K562 (cell line): ENCODE results near the gene FAM50A. TPM values are rescaled to one million over a fixed set of nuclear protein-coding genes. Genes with fewer than 3 reads are reported as not detected.

Source experiments
- CAMTA2 ChIP-seq: fragments of 250-450 bp; sonication (Bioruptor Pico); conservative IDR thresholded peaks from 2 replicates; pipeline ENCODE4 v1.5.1; 2022
- CBX3 ChIP-seq, 2 experiments: IDR thresholded peaks; 1 replicate in 1 of 2; 2 replicates in 1 of 2; pipeline ENCODE4 v1.6.1; 2012; ENCODE audit warnings: inconsistent platforms in 2 of 2, low read length in 2 of 2, borderline replicate concordance in 1 of 2, control low read depth in 1 of 2
- DPF2 ChIP-seq: fragments of 450-650 bp; IDR thresholded peaks from 2 replicates; pipeline ENCODE4 v1.6.1; 2016
- ESRRA ChIP-seq: fragments of 450-650 bp; IDR thresholded peaks from 2 replicates; pipeline ENCODE4 v1.6.1; 2014; ENCODE audit warnings: low read depth, mild to moderate bottlenecking, moderate library complexity, borderline replicate concordance
- GATAD2A ChIP-seq: fragments of 450-650 bp; IDR thresholded peaks from 2 replicates; pipeline ENCODE4 v1.6.1; 2017
- HDAC3 ChIP-seq: fragments of 450-650 bp; IDR thresholded peaks from 2 replicates; pipeline ENCODE4 v1.6.1; 2018; ENCODE audit warnings: borderline replicate concordance, mild to moderate bottlenecking, moderate library complexity; ENCODE audit not compliant: partially characterized antibody
- MAZ ChIP-seq, 2 experiments: fragments of 450-650 bp in 1 of 2; sonication (generic) in 1 of 2; formaldehyde crosslinking; IDR thresholded peaks in 1 of 2; conservative IDR thresholded peaks in 1 of 2; 2 replicates each; pipeline versions ENCODE4 v1.4.0 to v1.5.0; 2020; ENCODE audit warnings: mild to moderate bottlenecking in 1 of 2, missing genetic modification reagents in 1 of 2
- MBD2 ChIP-seq: sonication (generic); IDR thresholded peaks from 2 replicates; pipeline ENCODE4 v1.6.1; 2016; ENCODE audit warnings: low read depth, borderline replicate concordance
- NR2C2 ChIP-seq, 2 experiments: fragments of 200-800 bp in 1 of 2; sonication (Bioruptor generic) in 1 of 2; sonication (generic) in 1 of 2; formaldehyde crosslinking in 1 of 2; IDR thresholded peaks; 2 replicates each; pipeline versions ENCODE4 v1.6.1 to v1.8.0; 2016 to 2022; ENCODE audit warnings: mild to moderate bottlenecking in 1 of 2, missing compliant biosample characterization in 1 of 2, missing genetic modification characterization in 1 of 2, missing genetic modification reagents in 1 of 2
- PPARD ChIP-seq: fragments of 250-450 bp; sonication (Bioruptor Pico); IDR thresholded peaks from 2 replicates; pipeline ENCODE4 v1.8.0; 2022; ENCODE audit warnings: inconsistent platforms, mild to moderate bottlenecking, moderate library complexity
- SLC30A9 ChIP-seq: fragments of 250-450 bp; sonication (Bioruptor Pico); IDR thresholded peaks from 2 replicates; pipeline ENCODE4 v1.8.0; 2022; ENCODE audit warnings: mild to moderate bottlenecking, moderate library complexity
- SOX6 ChIP-seq: fragments of 450-650 bp; IDR thresholded peaks from 2 replicates; pipeline ENCODE4 v1.6.1; 2014; ENCODE audit warnings: mild to moderate bottlenecking
- SRSF3 ChIP-seq: fragments of 200-400 bp; formaldehyde crosslinking; IDR thresholded peaks from 2 replicates; pipeline ENCODE4 v1.6.1; 2016; ENCODE audit warnings: mild to moderate bottlenecking, low read length, moderate library complexity; ENCODE audit not compliant: insufficient read depth
- TFE3 ChIP-seq: fragments of 450-650 bp; formaldehyde crosslinking; IDR thresholded peaks from 2 replicates; pipeline ENCODE4 v1.4.0; 2020; ENCODE audit warnings: mild to moderate bottlenecking, mixed read lengths
- THAP12 ChIP-seq: fragments of 250-450 bp; sonication (Bioruptor Pico); IDR thresholded peaks from 2 replicates; pipeline ENCODE4 v1.9.0; 2021; ENCODE audit warnings: mild to moderate bottlenecking, inconsistent platforms
- XRCC5 ChIP-seq: fragments of 200-400 bp; formaldehyde crosslinking; IDR thresholded peaks from 2 replicates; pipeline ENCODE4 v1.6.1; 2017; ENCODE audit warnings: low read depth, mild to moderate bottlenecking, low read length
- ZBTB8A ChIP-seq: fragments of 450-650 bp; IDR thresholded peaks from 2 replicates; pipeline ENCODE4 v1.6.1; 2018; ENCODE audit warnings: mild to moderate bottlenecking, moderate library complexity; ENCODE audit not compliant: partially characterized antibody
- ZC3H11A ChIP-seq: IDR thresholded peaks from 2 replicates; pipeline ENCODE4 v1.6.1; 2012; ENCODE audit warnings: low read depth, low read length, improper control_type of control experiment
- ZNF282 ChIP-seq: sonication (generic); formaldehyde crosslinking; IDR thresholded peaks from 2 replicates; pipeline ENCODE4 v1.8.1; 2023; ENCODE audit warnings: missing genetic modification reagents
- ZNF561 ChIP-seq: fragments of 450-650 bp; formaldehyde crosslinking; conservative IDR thresholded peaks from 2 replicates; pipeline ENCODE4 v1.4.0; 2020; ENCODE audit warnings: mild to moderate bottlenecking, moderate library complexity
- ZNF589 ChIP-seq: fragments of 200-800 bp; sonication (Bioruptor generic); IDR thresholded peaks from 2 replicates; pipeline ENCODE4 v1.6.1; 2016; ENCODE audit warnings: low read depth, missing genetic modification characterization, missing compliant biosample characterization
- polyA plus RNA-seq, 8 experiments: library from polyadenylated mRNA; depleted of rRNA in 4 of 8; stranded (reverse) in 5 of 8; unstranded in 3 of 8; fragments of >200 nt; fragmentation: Nextera tagmentation in 2 of 8; fragmentation: Illumina TruSeq in 1 of 8; extraction: Ambion mirVana in 2 of 8; extraction: Trizol in 1 of 8; gene quantifications; 2 replicates each; pipeline versions ENCODE4 v1.2.1 to v1.2.3, GENCODE V29; 2011 to 2014; ENCODE audit warnings: inconsistent platforms in 1 of 8, missing spikeins in 1 of 8
- total RNA-seq, 7 experiments: library from RNA; depleted of rRNA in 6 of 7; stranded (reverse); fragments of >200 nt in 6 of 7; fragmentation: Illumina TruSeq in 2 of 7; extraction: Trizol in 2 of 7; gene quantifications; 2 replicates each; pipeline versions ENCODE4 v1.2.1 to v1.2.3, GENCODE V29; 2011 to 2021; ENCODE audit warnings: low replicate concordance in 1 of 7

FAM50A gene
- total and polyA plus RNA-seq, 9 of the 15 experiments (the other 6 are each of a cell fraction or from before 2014, with no cell fraction given), result 4.4 to 114 (median 67.3) TPM

- no peak for TF ChIP-seq CBX3 (IDR thresholded peaks at IDR 0.05; ENCODE audit: borderline replicate concordance in 1 of 2, low read length in 2 of 2)
- TF ChIP-seq XRCC5, result peak; percentile 56; the same call in 1 of the 2 replicates
- no peak for TF ChIP-seq PPARD (CRISPR knock-in tag)
- no peak for TF ChIP-seq GATAD2A
- no peak for TF ChIP-seq SLC30A9 (CRISPR knock-in tag)
- peak; percentile 32; the same call in 1 of the 2 replicates for TF ChIP-seq TFE3 (CRISPR knock-in tag)
- TF ChIP-seq ZNF282, result no peak
- 0 out of 2 replicates have a peak, but pooled peaks have one; percentile 58 for TF ChIP-seq THAP12 (CRISPR knock-in tag)
- no peak for TF ChIP-seq SOX6
- no peak for TF ChIP-seq HDAC3
- peak; percentile 52; the same call in 1 of the 2 replicates for TF ChIP-seq NR2C2 (CRISPR knock-in tag; IDR thresholded peaks at IDR 0.05)
- peak; percentile 46; the same call in 1 of the 2 replicates for TF ChIP-seq NR2C2 (tag; IDR thresholded peaks at IDR 0.05)
- peak; percentile 66 to 84 for TF ChIP-seq MAZ (CRISPR knock-in tag; conservative IDR thresholded peaks at IDR 0.05 in 1 of 2, IDR thresholded peaks at IDR 0.05 in 1 of 2)
- no peak for TF ChIP-seq SRSF3
- 0 out of 2 replicates have a peak, but pooled peaks have one; percentile 14 for TF ChIP-seq DPF2
- TF ChIP-seq ZNF561, result no peak
- no peak for TF ChIP-seq CAMTA2 (CRISPR knock-in tag)
- TF ChIP-seq ZBTB8A, result no peak
- peak; percentile 96 for TF ChIP-seq MBD2
- peak; percentile 30; the same call in 1 of the 2 replicates for TF ChIP-seq ESRRA
- TF ChIP-seq ZNF589 (CRISPR knock-in tag), result no peak
- no peak for TF ChIP-seq ZC3H11A
Observed at GRCh38 chrX:154428176-154429171, 15.5 kb upstream of the FAM50A start, which contains the start of gene ATP6AP1 (continued).
